ENCODE results near the gene RNF166.

The RNF166 gene

DNA sequence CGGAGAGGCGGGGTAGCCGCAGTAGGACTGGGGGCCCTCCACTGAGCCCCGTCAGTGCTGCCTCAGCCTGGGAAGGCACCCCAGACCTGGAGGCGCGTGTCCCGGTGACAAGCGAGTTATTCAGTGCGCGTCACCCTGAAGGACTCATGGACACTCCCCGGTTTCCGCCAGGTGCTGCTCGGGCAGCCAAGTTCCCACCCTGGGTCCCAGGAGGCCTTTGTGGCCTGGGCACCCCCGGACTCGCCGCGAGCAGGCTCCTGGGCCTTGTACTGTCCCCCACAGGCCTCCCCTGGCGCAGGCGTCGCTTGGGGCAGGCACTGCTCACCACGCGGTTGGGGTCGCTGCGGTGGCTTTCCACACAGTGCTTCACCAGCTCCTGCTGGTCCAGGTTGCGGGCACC lies 7.6 kb downstream of the RNF166 start:
- TF ChIP-seq, protein P1, sequence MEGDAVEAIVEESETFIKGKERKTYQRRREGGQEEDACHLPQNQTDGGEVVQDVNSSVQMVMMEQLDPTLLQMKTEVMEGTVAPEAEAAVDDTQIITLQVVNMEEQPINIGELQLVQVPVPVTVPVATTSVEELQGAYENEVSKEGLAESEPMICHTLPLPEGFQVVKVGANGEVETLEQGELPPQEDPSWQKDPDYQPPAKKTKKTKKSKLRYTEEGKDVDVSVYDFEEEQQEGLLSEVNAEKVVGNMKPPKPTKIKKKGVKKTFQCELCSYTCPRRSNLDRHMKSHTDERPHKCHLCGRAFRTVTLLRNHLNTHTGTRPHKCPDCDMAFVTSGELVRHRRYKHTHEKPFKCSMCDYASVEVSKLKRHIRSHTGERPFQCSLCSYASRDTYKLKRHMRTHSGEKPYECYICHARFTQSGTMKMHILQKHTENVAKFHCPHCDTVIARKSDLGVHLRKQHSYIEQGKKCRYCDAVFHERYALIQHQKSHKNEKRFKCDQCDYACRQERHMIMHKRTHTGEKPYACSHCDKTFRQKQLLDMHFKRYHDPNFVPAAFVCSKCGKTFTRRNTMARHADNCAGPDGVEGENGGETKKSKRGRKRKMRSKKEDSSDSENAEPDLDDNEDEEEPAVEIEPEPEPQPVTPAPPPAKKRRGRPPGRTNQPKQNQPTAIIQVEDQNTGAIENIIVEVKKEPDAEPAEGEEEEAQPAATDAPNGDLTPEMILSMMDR (IDR thresholded peaks at IDR 0.05) = no peak
- Histone ChIP-seq H3K4me1 (no peaks in the 10 kb centered on the region), H3K27ac (no peak overlapping the region), H3K4me2 (ENCODE audit: low read length) (no peak overlapping the region), H3K27me3 (ENCODE audit: control insufficient read depth, insufficient read depth, low read length) (no peaks in the 10 kb centered on the region), H3K9me3 (ENCODE audit: control insufficient read depth, low read length) (no peaks in the 10 kb centered on the region), H3K9ac (no peak overlapping the region), H2AFZ (no peak overlapping the region), H3K36me3 (ENCODE audit: control insufficient read depth, insufficient read depth, low read length) (no peaks in the 10 kb centered on the region), H3K4me3 (ENCODE audit: low read depth, low read length) (no peak overlapping the region), H3K79me2 (peaks cover 3% of the 10 kb centered on the region)

DNA sequence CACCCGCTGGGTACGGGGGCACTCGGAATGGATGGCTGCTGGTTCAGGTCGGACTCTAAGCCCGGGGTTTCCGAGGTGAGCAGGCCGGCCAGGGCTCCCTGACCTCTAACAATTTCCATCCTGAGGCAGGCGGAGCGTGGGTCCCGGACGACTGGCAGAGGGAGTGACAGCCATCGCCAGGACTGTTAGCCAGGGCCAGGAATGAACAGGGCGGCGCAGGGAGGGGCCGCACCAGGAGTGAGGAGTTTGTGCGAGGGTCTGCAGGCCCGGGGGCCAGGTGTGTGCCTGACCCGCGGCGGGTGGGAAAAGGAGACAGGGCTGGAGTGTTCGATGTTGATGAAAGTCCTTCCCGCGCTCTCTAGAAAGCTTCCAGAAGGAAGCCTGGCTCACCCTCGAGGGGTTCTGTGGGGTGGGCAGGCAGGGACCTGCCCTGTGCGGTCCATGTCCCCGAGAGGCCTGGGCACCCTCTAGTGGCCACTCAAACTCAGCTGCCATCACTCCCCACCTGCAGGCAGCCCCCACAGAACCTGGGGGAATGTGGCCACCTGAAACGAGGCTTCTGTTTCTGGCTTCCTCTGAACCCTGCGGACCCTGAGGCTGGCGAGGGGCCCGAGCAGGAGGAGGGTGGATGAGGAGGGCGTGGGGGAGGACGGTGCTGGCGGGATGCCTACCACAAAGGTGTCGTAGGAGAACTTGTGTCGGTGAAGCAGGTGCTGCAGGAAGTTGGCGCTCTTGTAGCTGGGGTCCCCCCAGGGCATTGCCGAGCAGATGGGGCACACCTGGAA lies 8.2 kb downstream of the RNF166 start:
- Histone ChIP-seq H3K4me3 (ENCODE audit: low read depth, low read length) (no peak overlapping the region), H3K79me2 (peaks cover 3% of the 10 kb centered on the region), H3K36me3 (ENCODE audit: control insufficient read depth, insufficient read depth, low read length) (no peaks in the 10 kb centered on the region), H3K27me3 (ENCODE audit: control insufficient read depth, insufficient read depth, low read length) (no peaks in the 10 kb centered on the region), H3K9ac (no peak overlapping the region), H3K4me2 (ENCODE audit: low read length) (no peak overlapping the region), H3K4me1 (no peaks in the 10 kb centered on the region), H2AFZ (no peak overlapping the region), H3K27ac (no peak overlapping the region), H3K9me3 (ENCODE audit: control insufficient read depth, low read length) (no peaks in the 10 kb centered on the region)
- TF ChIP-seq, protein P1 (IDR thresholded peaks at IDR 0.05) = peak; percentile 47

DNA sequence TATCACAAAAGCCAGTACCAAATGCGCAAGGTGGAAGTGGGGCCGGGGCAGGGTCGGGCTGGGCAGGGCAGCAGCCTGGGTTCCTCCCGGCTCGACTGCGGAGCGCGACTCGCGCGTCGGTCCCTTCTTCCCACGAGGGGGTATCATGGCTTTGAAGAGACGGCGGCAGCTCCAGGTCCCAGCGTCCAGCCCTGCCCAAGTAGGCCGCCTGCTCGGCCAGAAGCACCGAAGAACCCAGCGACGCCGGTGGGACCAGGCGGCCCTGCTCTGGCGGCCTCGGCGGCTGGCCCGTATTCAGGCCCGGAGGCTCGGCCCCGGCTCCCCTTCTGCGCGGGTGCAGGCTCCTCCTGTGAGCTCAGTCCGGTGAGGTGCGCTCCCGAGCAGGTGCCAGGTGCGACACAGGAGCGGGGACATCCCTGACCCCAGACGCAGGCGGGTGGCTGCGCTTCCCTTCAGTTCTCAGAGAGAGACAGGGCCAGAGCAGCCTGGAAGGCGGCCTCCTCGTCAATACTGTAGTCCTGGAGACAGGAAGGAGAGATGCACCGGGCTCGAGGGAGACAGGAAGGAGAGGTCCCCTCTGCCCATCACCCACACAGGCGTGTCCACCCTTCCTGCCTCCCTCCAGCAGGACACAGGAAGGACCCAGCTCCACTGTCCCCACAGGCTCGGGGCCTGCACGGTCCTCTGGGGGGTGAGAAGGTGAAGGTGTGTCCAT lies 8.9 kb downstream of the RNF166 start:
- no peaks in the 10 kb centered on the region for H3K4me1 ChIP-seq
- no peaks in the 10 kb centered on the region for H3K36me3 ChIP-seq (ENCODE audit: control insufficient read depth, insufficient read depth, low read length)
- no peaks in the 10 kb centered on the region for H3K9me3 ChIP-seq (ENCODE audit: control insufficient read depth, low read length)
- H3K9ac ChIP-seq = no peak overlapping the region
- no peaks in the 10 kb centered on the region for H3K27me3 ChIP-seq (ENCODE audit: control insufficient read depth, insufficient read depth, low read length)
- no peaks in the 10 kb centered on the region for H3K79me2 ChIP-seq
- TF ChIP-seq, protein P1 (IDR thresholded peaks at IDR 0.05) = no peak
- H2AFZ ChIP-seq = no peak overlapping the region
- H3K4me3 ChIP-seq (ENCODE audit: low read depth, low read length) = no peak overlapping the region
- H3K4me2 ChIP-seq (ENCODE audit: low read length) = no peak overlapping the region
- H3K27ac ChIP-seq = no peak overlapping the region

DNA sequence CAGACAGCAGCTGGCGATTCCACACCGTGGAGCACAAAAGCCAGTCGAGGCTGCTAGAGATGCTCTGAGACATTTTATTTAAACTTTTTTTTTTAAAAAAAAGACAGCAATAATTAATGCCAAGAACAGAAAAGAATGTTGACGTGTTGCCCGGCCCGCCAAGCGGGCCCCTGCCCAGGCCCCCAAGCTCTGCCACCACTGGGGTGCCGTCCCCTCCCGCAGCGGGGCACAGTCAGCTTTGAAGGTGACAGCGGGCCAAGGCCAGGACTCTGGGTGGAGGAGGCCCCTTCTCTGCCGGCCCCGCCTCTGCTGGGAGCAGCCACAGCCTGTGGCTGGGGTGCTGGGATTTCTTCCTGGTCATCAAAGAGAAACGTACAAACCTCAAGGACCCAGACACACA lies 9.8 kb downstream of the RNF166 start:
- Histone ChIP-seq H3K9me3 (ENCODE audit: control insufficient read depth, low read length) (no peaks in the 10 kb centered on the region), H3K27me3 (ENCODE audit: control insufficient read depth, insufficient read depth, low read length) (no peaks in the 10 kb centered on the region), H3K9ac (no peak overlapping the region), H3K27ac (no peak overlapping the region), H3K4me3 (ENCODE audit: low read depth, low read length) (no peak overlapping the region), H3K4me2 (ENCODE audit: low read length) (no peak overlapping the region), H2AFZ (no peak overlapping the region), H3K79me2 (no peaks in the 10 kb centered on the region), H3K4me1 (no peaks in the 10 kb centered on the region), H3K36me3 (ENCODE audit: control insufficient read depth, insufficient read depth, low read length) (no peaks in the 10 kb centered on the region)
- TF ChIP-seq, protein P1 (IDR thresholded peaks at IDR 0.05) = no peak

Measured in parathyroid adenoma (tissue), 2 donors.